Measurements from ENCODE around the gene CST4. TPM values are rescaled to one million over a fixed set of nuclear protein-coding genes. Genes with fewer than 3 reads are reported as not detected.
"Not testable (repeated sequence)": the region's sequence is repeated elsewhere in the genome, so short reads cannot be mapped to it uniquely, and the experiment has no call there.

CST4 gene
- polyA plus RNA-seq, 3 donors, result not detected

DNA sequence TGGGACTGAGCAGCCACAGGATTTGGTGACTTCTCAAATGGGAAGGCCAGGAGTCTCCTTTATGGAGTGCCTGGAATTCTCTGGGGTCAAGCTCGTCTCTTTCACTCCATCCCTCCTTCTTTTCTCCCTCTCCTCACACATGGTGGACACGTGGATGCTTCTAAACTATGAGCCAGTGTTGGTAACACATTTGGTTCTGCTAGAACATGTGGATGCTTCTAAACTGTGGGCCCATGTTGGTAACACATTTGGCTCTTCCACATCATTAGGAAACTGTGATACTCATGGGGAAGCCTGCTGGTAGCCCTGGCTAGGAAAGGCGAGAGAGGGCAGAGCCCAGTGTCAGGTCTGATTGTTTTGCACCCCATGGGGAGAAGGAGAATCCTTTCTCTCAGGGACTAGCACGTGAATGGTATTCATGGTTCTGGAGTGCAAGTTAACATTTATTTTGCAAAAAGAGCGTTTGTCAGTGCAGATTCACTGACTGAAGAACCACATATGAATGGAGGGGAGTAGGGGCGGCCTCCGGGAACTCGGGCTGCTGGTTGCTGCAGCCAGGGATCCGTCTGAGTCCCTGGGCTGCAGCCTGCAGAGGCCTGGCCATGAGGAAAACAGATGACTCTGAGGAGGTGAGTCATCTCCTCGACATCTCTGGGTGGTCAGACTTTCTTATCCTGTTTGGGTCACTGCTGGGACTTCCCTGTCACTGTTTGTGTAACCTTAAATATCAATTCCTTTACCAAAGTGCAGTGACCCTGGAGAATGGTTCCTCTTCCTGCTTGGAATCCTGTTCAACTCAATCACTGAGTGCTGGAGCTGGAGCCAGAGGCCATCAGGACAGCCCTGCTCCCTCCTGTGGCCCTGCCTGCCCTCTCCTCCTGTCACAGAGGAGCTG is 4.1 kb upstream of the CST4 start:
- H3K27ac ChIP-seq (ENCODE audit: low read depth, low read length), result not testable (repeated sequence)
- whole genome bisulfite sequencing, 3 donors, result 44 to 60% (median 57%) methylated on average over 10 of the region's 10 CpGs

- WGBS, 3 donors, result 77 to 88% (median 85%) methylated on average over 3 of the region's 3 CpGs
- H3K27ac ChIP-seq (ENCODE audit: low read depth, low read length), result no peak overlapping the region
Observed at GRCh38 chr20:23691675-23692074, 2.8 kb upstream of the CST4 start.

DNA sequence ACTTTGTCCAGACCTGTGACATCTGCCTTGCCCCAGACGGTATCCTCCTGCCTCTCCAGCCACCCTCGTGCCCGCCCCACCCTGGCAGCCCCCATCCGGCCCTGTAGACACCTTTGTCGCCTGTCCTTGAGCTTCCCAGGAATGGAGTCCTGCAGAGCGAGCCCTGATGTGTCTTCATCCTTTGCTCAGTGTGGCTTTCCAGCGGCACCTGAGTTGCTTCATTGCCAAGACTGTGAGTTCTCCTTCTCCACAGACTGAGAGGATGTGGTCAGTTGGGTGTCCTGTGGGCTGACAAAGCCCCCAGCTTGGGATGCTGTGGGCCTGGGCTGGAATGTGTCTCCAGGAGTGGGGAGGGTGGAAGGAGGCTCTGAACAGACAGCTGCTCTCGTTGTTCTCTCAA is 1.7 kb upstream of the CST4 start:
- WGBS, 3 donors, result 72 to 92% (median 87%) methylated on average over 8 of the region's 8 CpGs
- no peak overlapping the region for H3K27ac ChIP-seq (ENCODE audit: low read depth, low read length)

DNA sequence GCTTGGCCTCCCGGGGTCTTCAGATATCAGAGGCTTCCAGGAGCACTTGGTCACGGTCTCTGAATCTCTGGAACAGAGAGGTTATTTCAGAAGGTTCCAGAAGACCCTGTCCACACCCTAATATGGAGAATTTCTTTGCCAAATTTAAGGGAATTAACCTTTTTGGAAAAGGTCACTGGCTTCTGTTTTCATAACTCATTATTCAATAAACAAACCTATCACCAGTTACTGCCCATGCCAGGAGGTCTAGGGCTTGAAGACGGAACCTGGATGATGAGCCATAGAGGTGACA is 507 bp upstream of the CST4 start:
- WGBS, 3 donors, result 56 to 60% (median 56%) methylated on average over 3 of the region's 3 CpGs
- H3K27ac ChIP-seq (ENCODE audit: low read depth, low read length), result no peak overlapping the region

- H3K27ac ChIP-seq (ENCODE audit: low read depth, low read length), result no peak overlapping the region
- WGBS, 3 donors, result 53 to 75% (median 70%) methylated on average over 3 of the region's 3 CpGs
Observed at GRCh38 chr20:23687986-23688385, 852 bp downstream of the CST4 start.

DNA sequence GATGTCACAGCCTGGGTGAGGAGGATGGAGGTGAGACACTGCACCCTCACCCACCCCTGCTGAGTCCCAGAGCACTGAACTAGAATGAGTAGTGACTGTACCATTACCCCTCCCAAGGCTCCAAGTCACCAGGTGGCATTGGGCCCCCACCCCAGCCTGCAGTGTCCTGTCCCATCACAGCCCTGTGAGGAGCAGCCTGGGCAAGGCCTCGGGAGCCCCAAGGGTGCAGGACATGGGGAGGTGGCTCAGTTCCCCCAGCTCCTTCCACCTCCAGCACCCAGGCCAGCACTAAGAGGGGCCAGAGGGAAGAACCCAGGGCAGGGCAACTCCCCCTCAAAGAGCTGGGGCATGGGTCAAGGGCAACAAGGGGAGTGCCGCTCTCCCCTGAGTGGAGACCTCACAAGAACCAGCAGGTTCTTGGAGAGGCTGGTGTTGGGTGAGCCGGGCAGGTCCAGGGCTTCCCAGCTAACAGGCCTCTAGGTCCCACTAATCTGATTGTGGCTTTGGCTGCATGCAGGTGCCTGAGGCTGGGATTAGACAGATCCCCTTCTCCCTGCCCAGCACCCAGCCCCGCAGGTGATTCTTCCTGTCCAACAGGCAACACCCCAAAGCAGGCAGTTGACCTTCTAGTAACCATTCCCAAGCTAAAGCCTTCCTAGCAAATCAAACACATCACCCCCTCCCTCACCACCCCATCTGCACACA is 2.6 kb downstream of the CST4 start:
- 75 to 92% (median 91%) methylated on average over 4 of the region's 4 CpGs for WGBS, 3 donors
- H3K27ac ChIP-seq (ENCODE audit: low read depth, low read length), result no peak overlapping the region

GRCh38 chr20:23685529-23685896 is 3.3 kb downstream of the CST4 start:
- not testable (repeated sequence) for H3K27ac ChIP-seq (ENCODE audit: low read depth, low read length)
- 59 to 89% (median 72%) methylated on average over 3 to 4 of the region's 4 CpGs for WGBS, 3 donors

DNA sequence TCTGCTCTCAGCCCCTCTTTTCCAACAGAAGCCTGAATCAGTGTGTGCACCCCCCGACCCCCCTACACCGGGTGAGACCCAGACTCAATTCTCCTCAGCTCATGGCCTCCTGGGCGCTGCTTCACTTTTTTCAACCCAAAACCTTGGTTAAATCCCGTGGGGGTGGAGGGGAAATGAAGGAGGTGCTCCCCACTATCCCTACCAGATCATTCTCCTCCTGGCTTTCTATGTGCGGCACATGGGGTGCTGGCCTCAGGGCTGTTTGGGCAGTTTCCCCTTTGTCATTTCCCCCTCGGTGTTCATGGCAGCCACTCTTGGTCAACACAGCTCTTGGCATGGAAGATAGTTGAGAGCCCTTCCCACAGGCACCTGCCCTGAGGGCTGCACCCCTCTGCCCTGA is 4.6 kb downstream of the CST4 start:
- H3K27ac ChIP-seq (ENCODE audit: low read depth, low read length), result no peak overlapping the region
- 83 to 92% (median 88%) methylated on average over 6 of the region's 6 CpGs for WGBS, 3 donors

DNA sequence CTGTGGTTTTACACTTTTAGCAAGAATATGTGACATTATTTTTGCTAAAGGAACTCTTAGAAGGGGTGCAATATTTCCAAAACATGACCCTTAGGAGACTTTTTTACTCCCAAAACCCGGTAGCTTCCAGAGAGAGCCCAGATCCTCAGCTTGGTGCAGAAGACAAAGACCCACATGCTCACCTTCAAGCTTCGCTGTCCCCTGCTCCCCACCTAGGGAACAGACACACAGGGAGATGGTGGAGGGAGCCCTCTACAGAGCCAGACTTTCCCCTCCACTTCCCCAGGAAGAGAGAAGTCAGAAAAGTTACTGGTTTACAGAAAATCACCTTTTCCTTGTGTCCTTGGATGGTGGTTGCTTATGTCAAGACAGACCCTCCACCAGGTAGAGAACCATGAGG is 5.0 kb downstream of the CST4 start:
- H3K27ac ChIP-seq (ENCODE audit: low read depth, low read length), result no peak overlapping the region
- WGBS, 3 donors, result 92 to 93% (median 92%) methylated on average over 2 of the region's 2 CpGs

DNA sequence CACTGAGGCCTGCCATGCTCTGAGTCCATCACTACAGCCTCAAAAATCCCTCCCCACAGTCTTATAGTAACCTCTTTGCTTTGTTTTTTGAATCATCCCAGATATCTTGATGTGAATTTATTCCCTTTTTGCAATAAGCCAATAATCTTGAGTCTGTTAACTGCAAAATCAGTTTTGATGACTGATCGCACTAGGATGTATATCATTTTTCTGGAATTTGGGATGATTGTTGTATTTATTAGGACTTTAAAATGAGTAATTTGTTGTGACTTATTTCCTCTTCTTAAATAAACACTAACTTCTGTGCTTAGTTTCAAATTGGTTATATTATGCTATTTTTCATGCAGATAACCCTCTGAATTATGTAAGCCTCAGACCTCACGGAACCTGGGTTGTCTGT is 5.6 kb downstream of the CST4 start:
- no peak overlapping the region for H3K27ac ChIP-seq (ENCODE audit: low read depth, low read length)
- 73 to 96% (median 95%) methylated on average over 2 of the region's 2 CpGs for WGBS, 3 donors

- H3K27ac ChIP-seq (ENCODE audit: low read depth, low read length), result no peak overlapping the region
Observed at GRCh38 chr20:23680146-23680545, 8.7 kb downstream of the CST4 start.

DNA sequence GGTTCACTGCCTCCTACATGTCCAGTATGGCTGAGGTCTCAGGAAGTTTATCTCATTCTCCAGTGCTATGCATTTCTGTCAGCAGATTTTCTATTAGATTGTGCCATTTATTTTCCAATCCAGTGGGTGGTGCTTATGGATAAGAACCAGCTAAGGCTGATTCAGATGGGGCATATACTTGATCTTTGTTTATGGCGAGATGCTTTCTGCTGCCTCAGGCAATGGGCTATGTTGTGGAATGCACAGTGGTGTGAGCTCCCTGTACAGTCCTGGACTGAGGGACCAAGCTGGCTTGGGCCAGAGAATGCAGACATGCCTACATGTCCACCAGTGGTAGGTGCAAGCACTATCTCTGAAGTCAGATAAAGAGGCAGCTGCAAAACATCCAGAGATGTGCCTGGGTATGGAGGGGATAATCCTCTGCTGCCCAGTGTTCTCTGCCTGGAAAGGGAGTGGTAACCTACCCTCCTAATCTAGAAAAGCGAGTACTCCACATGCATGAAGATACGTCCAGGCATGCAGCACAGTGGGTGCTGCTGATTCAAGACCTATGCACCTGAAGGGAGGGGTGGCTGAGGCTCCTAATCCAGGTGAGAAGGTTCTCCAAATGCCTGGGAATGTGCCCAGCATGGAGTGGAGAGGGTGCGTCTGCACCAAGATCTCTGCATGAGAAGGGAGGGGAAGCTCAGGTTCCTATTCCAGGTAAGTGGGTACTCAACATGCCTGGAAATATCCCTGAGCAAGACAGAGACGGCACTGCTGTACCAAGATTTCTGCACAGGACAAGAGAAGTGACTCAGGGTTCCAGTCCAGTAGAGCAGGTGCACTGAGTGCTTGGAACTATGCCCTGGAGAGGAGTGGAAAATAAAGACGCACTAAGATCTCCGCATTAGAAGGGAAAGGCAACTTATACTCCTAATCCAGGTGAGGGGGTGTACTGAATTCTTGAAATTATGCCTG is 9.4 kb downstream of the CST4 start:
- WGBS, 3 donors, result 84 to 95% (median 94%) methylated on average over 7 of the region's 7 CpGs
- no peak overlapping the region for H3K27ac ChIP-seq (ENCODE audit: low read depth, low read length)

DNA sequence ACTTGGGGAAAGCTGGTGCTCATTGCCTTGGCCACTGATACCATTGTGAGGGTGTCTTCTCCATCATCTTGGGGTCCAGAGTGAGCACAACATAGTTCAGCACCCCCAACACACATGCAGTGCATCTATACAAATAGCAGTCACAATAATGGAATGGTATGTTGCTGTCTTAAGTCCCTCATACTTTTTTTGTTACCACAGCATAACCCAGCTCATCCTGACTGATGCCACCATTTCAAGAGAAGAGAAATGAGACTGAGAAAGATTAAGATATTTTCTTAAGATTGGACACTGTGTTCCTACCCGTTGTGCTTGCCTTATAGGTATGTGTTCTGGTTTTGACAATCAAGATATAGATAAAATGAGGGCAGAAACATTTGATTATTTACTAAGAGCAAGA is 15.6 kb downstream of the CST4 start:
- 63 to 85% (median 77%) methylated on average over 1 of the region's 1 CpG for WGBS, 3 donors
- H3K27ac ChIP-seq (ENCODE audit: low read depth, low read length), result no peak overlapping the region

DNA sequence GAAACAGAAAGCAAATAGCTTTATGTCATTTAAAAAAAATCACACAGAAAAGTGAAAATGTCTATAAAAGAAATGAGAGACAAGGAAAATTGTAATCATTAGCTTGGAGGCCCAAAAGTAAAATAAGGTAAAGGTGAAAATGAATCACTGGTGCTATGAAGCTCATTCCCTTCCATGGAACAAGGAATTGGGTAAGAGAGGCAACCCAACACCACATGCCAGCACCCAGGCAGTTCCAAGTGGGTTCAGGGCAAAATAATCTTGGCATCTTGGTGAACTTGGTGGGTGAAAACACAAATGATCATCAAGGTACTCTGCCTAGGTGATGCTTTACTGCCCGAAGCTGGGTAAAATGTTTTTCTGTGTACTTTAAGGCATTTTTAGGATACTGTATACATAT is 16.7 kb downstream of the CST4 start:
- no peak overlapping the region for H3K27ac ChIP-seq (ENCODE audit: low read depth, low read length)
- 87 to 97% (median 90%) methylated on average over 1 of the region's 1 CpG for WGBS, 3 donors

- no peak overlapping the region for H3K27ac ChIP-seq (ENCODE audit: low read depth, low read length)
- WGBS, 3 donors, result 34 to 77% (median 76%) methylated on average over 3 of the region's 3 CpGs
Observed at GRCh38 chr20:23671479-23671878, 17.4 kb downstream of the CST4 start.

DNA sequence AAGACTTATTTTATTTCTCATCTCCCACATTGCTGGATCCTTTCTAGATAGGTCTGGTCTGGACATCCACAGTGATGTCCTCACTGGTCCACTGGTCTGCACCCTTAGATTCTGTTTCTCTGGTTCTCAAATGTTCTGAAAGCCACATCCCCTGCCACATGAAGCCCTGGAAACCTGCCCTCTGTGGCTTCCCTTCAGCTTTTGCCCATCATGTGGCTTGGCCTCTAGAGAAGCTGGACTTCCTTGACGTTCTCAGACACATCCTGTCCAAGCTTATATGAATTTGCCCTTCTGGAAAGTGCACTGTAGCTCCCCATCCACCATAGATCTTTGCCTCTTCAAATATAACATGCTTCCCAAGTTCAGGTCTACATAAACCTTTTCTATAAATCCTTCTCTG is 18.5 kb downstream of the CST4 start:
- WGBS, 3 donors, result 21 to 41% (median 21%) methylated on average over 1 of the region's 1 CpG
- H3K27ac ChIP-seq (ENCODE audit: low read depth, low read length), result no peak overlapping the region

DNA sequence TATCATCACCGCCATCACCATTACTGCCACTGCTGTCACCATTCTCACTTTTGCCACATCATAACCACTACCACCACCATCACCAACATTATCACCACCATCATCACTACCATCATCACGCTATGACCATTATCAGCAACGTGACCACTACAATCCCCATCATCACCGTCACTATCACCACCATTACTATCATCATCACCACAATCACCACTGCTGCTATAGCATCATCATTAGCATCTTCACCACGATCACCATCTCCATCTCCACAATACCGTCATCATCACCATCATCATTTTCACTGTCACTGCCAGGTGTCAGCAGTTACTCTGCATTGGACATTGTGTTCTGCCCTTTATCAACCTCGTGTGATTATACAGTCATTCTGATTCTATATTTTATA is 19.0 kb downstream of the CST4 start:
- no peak overlapping the region for H3K27ac ChIP-seq (ENCODE audit: low read depth, low read length)
- 83 to 93% (median 90%) methylated on average over 7 of the region's 7 CpGs for WGBS, 3 donors

- 89 to 96% (median 91%) methylated on average over 1 of the region's 1 CpG for WGBS, 3 donors
- H3K27ac ChIP-seq (ENCODE audit: low read depth, low read length), result no peak overlapping the region
Observed at GRCh38 chr20:23669327-23669726, 19.5 kb downstream of the CST4 start.

- H3K27ac ChIP-seq (ENCODE audit: low read depth, low read length), result no peak overlapping the region
- WGBS, 3 donors, result 5 to 6% (median 6%) methylated on average over 4 of the region's 4 CpGs
Observed at GRCh38 chr20:23668477-23668951, 20.3 kb downstream of the CST4 start.

Data from adipose tissue (tissue), 3 donors.